K562 (cell line): ENCODE results near the gene WNT3. TPM values are rescaled to one million over a fixed set of nuclear protein-coding genes. Genes with fewer than 3 reads are reported as not detected.

Source experiments
- BACH1 ChIP-seq: fragments of 200-800 bp; sonication (Bioruptor generic); IDR thresholded peaks from 2 replicates; pipeline ENCODE4 v1.6.1; 2016; ENCODE audit warnings: missing genetic modification characterization, missing compliant biosample characterization
- FOXA1 ChIP-seq: fragments of 450-650 bp; IDR thresholded peaks from 2 replicates; pipeline ENCODE4 v1.6.1; 2016; ENCODE audit warnings: mild to moderate bottlenecking, borderline replicate concordance
- HDAC8 ChIP-seq: fragments of 450-650 bp; IDR thresholded peaks from 2 replicates; pipeline ENCODE4 v1.6.1; 2016; ENCODE audit warnings: mild to moderate bottlenecking, missing genetic modification characterization, moderate library complexity, missing compliant biosample characterization
- NEUROD1 ChIP-seq: fragments of 150-350 bp; IDR thresholded peaks from 2 replicates; pipeline ENCODE4 v1.6.1; 2014; ENCODE audit warnings: borderline replicate concordance, low read length, low read depth; ENCODE audit not compliant: partially characterized antibody
- PCBP1 ChIP-seq: fragments of 200-400 bp; formaldehyde crosslinking; IDR thresholded peaks from 2 replicates; pipeline ENCODE4 v1.6.1; 2018; ENCODE audit warnings: mild to moderate bottlenecking, low read depth, low read length; ENCODE audit not compliant: poor library complexity, severe bottlenecking
- PHTF2 ChIP-seq: fragments of 250-450 bp; sonication (Bioruptor Pico); IDR thresholded peaks from 2 replicates; pipeline ENCODE4 v1.5.0; 2021; ENCODE audit warnings: mild to moderate bottlenecking
- RAD21 ChIP-seq, 2 experiments: fragments of 250-450 bp in 1 of 2; fragments of 450-650 bp in 1 of 2; sonication (Bioruptor Pico) in 1 of 2; formaldehyde crosslinking in 1 of 2; IDR thresholded peaks in 1 of 2; conservative IDR thresholded peaks in 1 of 2; 2 replicates each; pipeline versions ENCODE4 v1.4.0 to v1.8.0; 2020 to 2022; ENCODE audit warnings: mild to moderate bottlenecking in 2 of 2, moderate library complexity in 1 of 2
- RNF2 ChIP-seq: sonication (generic); IDR thresholded peaks from 2 replicates; pipeline ENCODE4 v1.6.1; 2016
- polyA plus RNA-seq, 8 experiments: library from polyadenylated mRNA; depleted of rRNA in 4 of 8; stranded (reverse) in 5 of 8; unstranded in 3 of 8; fragments of >200 nt; fragmentation: Nextera tagmentation in 2 of 8; fragmentation: Illumina TruSeq in 1 of 8; extraction: Ambion mirVana in 2 of 8; extraction: Trizol in 1 of 8; gene quantifications; 2 replicates each; pipeline versions ENCODE4 v1.2.1 to v1.2.3, GENCODE V29; 2011 to 2014; ENCODE audit warnings: inconsistent platforms in 1 of 8, missing spikeins in 1 of 8
- total RNA-seq, 7 experiments: library from RNA; depleted of rRNA in 6 of 7; stranded (reverse); fragments of >200 nt in 6 of 7; fragmentation: Illumina TruSeq in 2 of 7; extraction: Trizol in 2 of 7; gene quantifications; 2 replicates each; pipeline versions ENCODE4 v1.2.1 to v1.2.3, GENCODE V29; 2011 to 2021; ENCODE audit warnings: low replicate concordance in 1 of 7
- TF ChIP-seq, protein P1 (sequence below): IDR thresholded peaks from 2 replicates; pipeline ENCODE4 v1.6.1; 2012; ENCODE audit warnings: low read depth, low read length, improper control_type of control experiment, borderline replicate concordance
- TF ChIP-seq, protein P2 (sequence below), 2 experiments: fragments of 450-650 bp; IDR thresholded peaks; 2 replicates each; pipeline ENCODE4 v1.6.1; 2016
- TF ChIP-seq, protein P3 (sequence below): fragments of 450-650 bp; formaldehyde crosslinking; IDR thresholded peaks from 2 replicates; pipeline ENCODE4 v1.4.0; 2020; ENCODE audit warnings: mild to moderate bottlenecking, moderate library complexity

The WNT3 gene
- total and polyA plus RNA-seq, 9 of the 15 experiments (the other 6 are each of a cell fraction or from before 2014, with no cell fraction given) = 1.5 to 6.1 (median 3.3) TPM

DNA sequence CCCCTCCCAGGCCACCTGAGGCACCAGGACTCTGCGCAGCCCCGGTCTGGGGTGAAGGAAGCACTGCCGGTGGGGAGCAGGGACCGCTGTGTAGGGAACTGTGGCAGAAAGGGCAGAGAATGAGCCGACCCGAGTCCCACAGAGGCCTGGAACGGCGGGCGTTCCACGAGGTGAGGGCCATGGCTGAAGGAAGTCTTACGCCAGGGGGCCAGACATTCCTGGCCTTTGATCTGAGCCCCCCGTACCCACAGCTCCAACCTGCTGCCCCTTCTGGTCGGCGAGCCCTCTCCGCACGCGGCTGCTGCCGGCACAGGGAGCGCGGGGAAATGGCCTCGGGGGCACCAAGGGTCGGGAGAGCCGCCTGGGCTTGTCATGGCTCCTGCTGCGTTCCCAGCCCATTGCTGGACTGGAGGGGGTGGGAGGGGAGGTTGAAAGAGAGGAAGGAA, 1.4 kb upstream of the WNT3 start (continued):
- no peak for TF ChIP-seq NEUROD1
- no peak for TF ChIP-seq PHTF2
- peak; percentile 61 for TF ChIP-seq PCBP1
- TF ChIP-seq RNF2 = no peak
- TF ChIP-seq RAD21 (CRISPR knock-in tag; conservative IDR thresholded peaks at IDR 0.05 in 1 of 2, IDR thresholded peaks at IDR 0.05 in 1 of 2) = no peak
- no peak for TF ChIP-seq HDAC8 (tag)
- TF ChIP-seq, protein P1, sequence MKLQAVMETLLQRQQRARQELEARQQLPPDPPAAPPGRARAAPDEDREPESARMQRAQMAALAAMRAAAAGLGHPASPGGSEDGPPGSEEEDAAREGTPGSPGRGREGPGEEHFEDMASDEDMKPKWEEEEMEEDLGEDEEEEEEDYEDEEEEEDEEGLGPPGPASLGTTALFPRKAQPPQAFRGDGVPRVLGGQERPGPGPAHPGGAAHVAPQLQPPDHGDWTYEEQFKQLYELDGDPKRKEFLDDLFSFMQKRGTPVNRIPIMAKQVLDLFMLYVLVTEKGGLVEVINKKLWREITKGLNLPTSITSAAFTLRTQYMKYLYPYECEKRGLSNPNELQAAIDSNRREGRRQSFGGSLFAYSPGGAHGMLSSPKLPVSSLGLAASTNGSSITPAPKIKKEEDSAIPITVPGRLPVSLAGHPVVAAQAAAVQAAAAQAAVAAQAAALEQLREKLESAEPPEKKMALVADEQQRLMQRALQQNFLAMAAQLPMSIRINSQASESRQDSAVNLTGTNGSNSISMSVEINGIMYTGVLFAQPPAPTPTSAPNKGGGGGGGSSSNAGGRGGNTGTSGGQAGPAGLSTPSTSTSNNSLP = no peak
- TF ChIP-seq, protein P2, sequence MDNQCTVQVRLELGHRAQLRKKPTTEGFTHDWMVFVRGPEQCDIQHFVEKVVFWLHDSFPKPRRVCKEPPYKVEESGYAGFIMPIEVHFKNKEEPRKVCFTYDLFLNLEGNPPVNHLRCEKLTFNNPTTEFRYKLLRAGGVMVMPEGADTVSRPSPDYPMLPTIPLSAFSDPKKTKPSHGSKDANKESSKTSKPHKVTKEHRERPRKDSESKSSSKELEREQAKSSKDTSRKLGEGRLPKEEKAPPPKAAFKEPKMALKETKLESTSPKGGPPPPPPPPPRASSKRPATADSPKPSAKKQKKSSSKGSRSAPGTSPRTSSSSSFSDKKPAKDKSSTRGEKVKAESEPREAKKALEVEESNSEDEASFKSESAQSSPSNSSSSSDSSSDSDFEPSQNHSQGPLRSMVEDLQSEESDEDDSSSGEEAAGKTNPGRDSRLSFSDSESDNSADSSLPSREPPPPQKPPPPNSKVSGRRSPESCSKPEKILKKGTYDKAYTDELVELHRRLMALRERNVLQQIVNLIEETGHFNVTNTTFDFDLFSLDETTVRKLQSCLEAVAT (IDR thresholded peaks at IDR 0.05) = no peak
- TF ChIP-seq, protein P3, sequence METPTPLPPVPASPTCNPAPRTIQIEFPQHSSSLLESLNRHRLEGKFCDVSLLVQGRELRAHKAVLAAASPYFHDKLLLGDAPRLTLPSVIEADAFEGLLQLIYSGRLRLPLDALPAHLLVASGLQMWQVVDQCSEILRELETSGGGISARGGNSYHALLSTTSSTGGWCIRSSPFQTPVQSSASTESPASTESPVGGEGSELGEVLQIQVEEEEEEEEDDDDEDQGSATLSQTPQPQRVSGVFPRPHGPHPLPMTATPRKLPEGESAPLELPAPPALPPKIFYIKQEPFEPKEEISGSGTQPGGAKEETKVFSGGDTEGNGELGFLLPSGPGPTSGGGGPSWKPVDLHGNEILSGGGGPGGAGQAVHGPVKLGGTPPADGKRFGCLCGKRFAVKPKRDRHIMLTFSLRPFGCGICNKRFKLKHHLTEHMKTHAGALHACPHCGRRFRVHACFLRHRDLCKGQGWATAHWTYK (CRISPR knock-in tag) = peak; percentile 46; the same call in 1 of the 2 replicates
- TF ChIP-seq BACH1 (tag) = no peak
- no peak for TF ChIP-seq FOXA1
